Upper lobe of right lung (tissue), 1 donor: Measurements from ENCODE around the gene NCKAP5. TPM values are rescaled to one million over a fixed set of nuclear protein-coding genes. Genes with fewer than 3 reads are reported as not detected.

ENCODE experiments used
- ATAC-seq: fragments of 200-7000 bp; cut with Tn5 transposase; one replicate; pipeline ENCODE4 v1.9.1; 2020; ENCODE audit warnings: mild to moderate bottlenecking, moderate library complexity
- DNase-seq: peaks from one replicate; pipeline ENCODE4 v3.0.0-alpha.2; 2020
- H3K27ac ChIP-seq: fragments of 200-600 bp; one replicate; pipeline ENCODE4 v1.8.0; 2022
- H3K27me3 ChIP-seq: fragments of 200-600 bp; one replicate; pipeline ENCODE4 v1.8.0; 2022; ENCODE audit warnings: mild to moderate bottlenecking
- H3K36me3 ChIP-seq: fragments of 200-600 bp; one replicate; pipeline ENCODE4 v1.8.0; 2022
- H3K4me1 ChIP-seq: fragments of 200-600 bp; one replicate; pipeline ENCODE4 v1.8.0; 2022
- H3K4me3 ChIP-seq: fragments of 200-600 bp; one replicate; pipeline ENCODE4 v1.8.0; 2022; ENCODE audit warnings: mild to moderate bottlenecking
- H3K9me3 ChIP-seq: fragments of 200-600 bp; one replicate; pipeline ENCODE4 v1.8.0; 2022
- CTCF ChIP-seq: fragments of 200-600 bp; IDR thresholded peaks from one replicate; pipeline ENCODE4 v1.8.0; 2022; ENCODE audit warnings: antibody characterized with exemption
- intact Hi-C: fragments of 100-400 bp; cut with DNase I; formaldehyde crosslinking; loops from one replicate; pipeline ENCODE4 v1.11.0; 2022
- total RNA-seq: library from RNA; stranded (reverse); fragmentation: NEBNext Ultra II Directional; extraction: Animal tissue kit (Norgen Biotek cat#: 25700); gene quantifications from one replicate; pipeline ENCODE4 v1.2.1, GENCODE V29; 2021
- donor health status: DM: no; HTN: yes; CAD: no; lungs with severe emphysema.

NCKAP5 gene
- total RNA-seq, 1 donor from 2014 or later, result 40.8 TPM

GRCh38 chr2:132901661-132902060 lies 666.6 kb downstream of the NCKAP5 start:
- ATAC-seq (no peak), DNase-seq (no peak)
- no peaks in the 10 kb centered on the region for H3K9me3 ChIP-seq
- no peak overlapping the region for H3K4me3 ChIP-seq
- H3K27ac ChIP-seq, result no peak overlapping the region
- TF ChIP-seq CTCF, result no peak
- intact Hi-C loops, result no loop called here
- no peaks in the 10 kb centered on the region for H3K4me1 ChIP-seq
- no peaks in the 10 kb centered on the region for H3K36me3 ChIP-seq
- no peaks in the 10 kb centered on the region for H3K27me3 ChIP-seq

GRCh38 chr2:132897111-132897510 lies 671.2 kb downstream of the NCKAP5 start:
- intact Hi-C loops, result no loop called here
- Histone ChIP-seq H3K9me3 (no peaks in the 10 kb centered on the region), H3K27ac (no peak overlapping the region), H3K27me3 (no peaks in the 10 kb centered on the region), H3K4me3 (no peak overlapping the region), H3K36me3 (no peaks in the 10 kb centered on the region), H3K4me1 (no peaks in the 10 kb centered on the region)
- no peak for DNase-seq
- no peak for TF ChIP-seq CTCF
- no peak for ATAC-seq

- no peaks in the 10 kb centered on the region for H3K9me3 ChIP-seq
- H3K27ac ChIP-seq, result no peak overlapping the region
- DNase-seq (no peak), ATAC-seq (no peak)
- H3K4me3 ChIP-seq, result no peak overlapping the region
- H3K36me3 ChIP-seq, result no peaks in the 10 kb centered on the region
- no peak for TF ChIP-seq CTCF
- intact Hi-C loops, result no loop called here
- H3K27me3 ChIP-seq, result no peaks in the 10 kb centered on the region
- no peaks in the 10 kb centered on the region for H3K4me1 ChIP-seq
Measured at GRCh38 chr2:132896073-132896472, 672.2 kb downstream of the NCKAP5 start.

- no peak overlapping the region for H3K4me3 ChIP-seq
- H3K27me3 ChIP-seq, result no peaks in the 10 kb centered on the region
- peaks cover 5% of the 10 kb centered on the region for H3K9me3 ChIP-seq
- DNase-seq (no peak), ATAC-seq (no peak)
- intact Hi-C loops, result no loop called here
- H3K4me1 ChIP-seq, result no peaks in the 10 kb centered on the region
- no peak overlapping the region for H3K27ac ChIP-seq
- no peaks in the 10 kb centered on the region for H3K36me3 ChIP-seq
- no peak for TF ChIP-seq CTCF
Measured at GRCh38 chr2:132891498-132891897, 676.8 kb downstream of the NCKAP5 start.

- ATAC-seq (no peak), DNase-seq (no peak)
- TF ChIP-seq CTCF, result no peak
- H3K27me3 ChIP-seq, result no peaks in the 10 kb centered on the region
- H3K4me3 ChIP-seq, result no peak overlapping the region
- no peak overlapping the region for H3K27ac ChIP-seq
- intact Hi-C loops, result no loop called here
- no peaks in the 10 kb centered on the region for H3K4me1 ChIP-seq
- H3K9me3 ChIP-seq, result peaks cover 6% of the 10 kb centered on the region
- H3K36me3 ChIP-seq, result no peaks in the 10 kb centered on the region
Measured at GRCh38 chr2:132886574-132886973, 681.7 kb downstream of the NCKAP5 start.

GRCh38 chr2:132884705-132885104 lies 683.6 kb downstream of the NCKAP5 start:
- no peak overlapping the region for H3K4me3 ChIP-seq

More at GRCh38 chr2:132884705-132885104, 683.6 kb downstream of the NCKAP5 start:
- H3K36me3 ChIP-seq, result no peaks in the 10 kb centered on the region
- H3K27me3 ChIP-seq, result no peaks in the 10 kb centered on the region
- no peak for DNase-seq
- intact Hi-C loops, result no loop called here
- H3K4me1 ChIP-seq, result no peaks in the 10 kb centered on the region
- TF ChIP-seq CTCF, result no peak
- ATAC-seq, result no peak
- H3K9me3 ChIP-seq, result peaks cover 6% of the 10 kb centered on the region
- no peak overlapping the region for H3K27ac ChIP-seq
